Activated CD4-positive, alpha-beta T cell treated with anti-CD3 and anti-CD28 coated beads, Interleukin-2, amount 50 U/mL, for 48 hours (primary cell): ENCODE data around the gene PIH1D1.

Source experiments
- DNase-seq, 2 experiments: peaks; one replicate each; pipeline ENCODE4 v3.0.0-alpha.2; 2020

Gene PIH1D1

GRCh38 chr19:49451430-49452181, at the start of gene PIH1D1:
Gene PIH1D1 (minus strand): TSS chr19:49451814. CDS start chr19:49451574, 240 bp downstream.
- DNase-seq, result peak; percentile 95 to 97

DNA sequence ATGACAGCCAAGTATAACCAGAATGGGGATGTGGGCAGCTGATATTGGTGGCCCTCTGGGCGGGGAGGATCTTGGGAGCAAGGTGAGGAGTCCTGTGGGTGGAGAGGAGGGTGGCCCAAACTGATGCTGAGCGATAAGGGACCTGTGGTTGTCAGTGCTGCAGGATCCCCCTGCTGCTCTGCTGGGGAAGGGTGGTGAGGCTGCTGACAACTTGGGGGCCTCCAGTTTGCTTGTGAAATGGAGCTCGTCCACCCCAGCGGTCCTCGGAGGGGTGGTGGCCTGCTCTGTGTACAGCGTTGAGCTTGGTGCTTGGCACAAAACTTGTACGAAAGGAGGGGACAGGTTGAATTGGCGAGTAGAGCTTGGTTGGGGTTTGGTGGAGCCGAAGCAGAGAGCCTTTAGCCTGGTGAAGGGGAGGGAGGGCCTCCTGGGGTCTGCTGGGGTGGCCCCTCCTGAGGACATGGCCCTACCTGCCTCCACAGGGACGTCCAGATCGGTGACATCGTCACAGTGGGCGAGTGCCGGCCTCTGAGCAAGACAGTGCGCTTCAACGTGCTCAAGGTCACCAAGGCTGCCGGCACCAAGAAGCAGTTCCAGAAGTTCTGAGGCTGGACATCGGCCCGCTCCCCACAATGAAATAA, 47.5 kb upstream of the PIH1D1 start:
- peak; percentile 44 to 57 for DNase-seq

DNA sequence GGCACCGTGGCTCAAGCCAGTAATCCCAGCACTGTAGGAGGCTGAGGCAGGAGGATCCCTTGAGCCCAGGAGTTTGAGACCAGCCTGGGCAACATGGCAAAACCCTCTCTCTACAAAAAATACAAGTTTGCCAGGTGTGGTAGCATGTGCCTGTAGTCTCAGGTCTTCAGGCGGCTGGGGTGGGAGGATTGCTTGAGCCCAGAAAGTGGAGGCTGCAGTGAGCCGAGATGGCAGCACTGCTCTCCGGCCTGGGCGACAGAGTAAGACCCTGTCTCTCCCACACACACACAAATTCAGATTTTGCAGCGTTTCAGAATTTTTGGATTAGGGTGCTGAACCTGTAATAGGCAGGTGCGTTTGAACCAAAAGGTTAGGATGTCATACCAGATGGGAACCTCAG, 46.9 kb upstream of the PIH1D1 start:
- no peak for DNase-seq

- peak in 1 of 2 experiments; percentile 35 for DNase-seq
Observed at GRCh38 chr19:49497789-49498103, 46.1 kb upstream of the PIH1D1 start.

DNA sequence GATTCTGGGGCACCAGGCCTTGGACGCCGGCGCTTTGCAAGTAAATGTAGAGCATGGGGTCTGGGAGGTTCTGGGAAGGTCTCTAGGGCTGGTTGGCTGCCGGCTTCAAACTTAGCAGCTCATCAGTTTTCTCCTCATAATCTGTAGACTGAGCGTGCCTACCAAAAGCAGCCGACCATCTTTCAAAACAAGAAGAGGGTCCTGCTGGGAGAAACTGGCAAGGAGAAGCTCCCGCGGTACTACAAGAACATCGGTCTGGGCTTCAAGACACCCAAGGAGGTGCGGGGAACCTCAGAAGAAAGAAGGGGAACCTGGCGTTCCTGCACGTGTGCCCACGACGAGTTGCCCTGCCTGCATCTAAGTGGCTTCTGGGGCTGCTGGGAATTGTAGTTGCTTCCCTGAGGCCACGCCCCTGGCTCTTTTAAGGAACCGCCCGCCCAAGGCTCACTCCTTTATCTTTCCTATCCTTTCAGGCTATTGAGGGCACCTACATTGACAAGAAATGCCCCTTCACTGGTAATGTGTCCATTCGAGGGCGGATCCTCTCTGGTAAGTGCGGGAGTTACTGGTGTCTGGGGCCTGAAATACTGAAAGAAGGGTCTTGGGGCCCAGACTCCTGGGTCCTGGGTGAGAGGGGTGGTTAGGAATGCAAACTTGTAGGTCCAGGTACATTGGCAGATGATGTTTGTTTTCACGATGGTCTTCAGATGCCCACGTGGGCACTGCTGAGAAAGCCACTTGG, 45.6 kb upstream of the PIH1D1 start:
- peak; percentile 76 to 81 for DNase-seq

DNA sequence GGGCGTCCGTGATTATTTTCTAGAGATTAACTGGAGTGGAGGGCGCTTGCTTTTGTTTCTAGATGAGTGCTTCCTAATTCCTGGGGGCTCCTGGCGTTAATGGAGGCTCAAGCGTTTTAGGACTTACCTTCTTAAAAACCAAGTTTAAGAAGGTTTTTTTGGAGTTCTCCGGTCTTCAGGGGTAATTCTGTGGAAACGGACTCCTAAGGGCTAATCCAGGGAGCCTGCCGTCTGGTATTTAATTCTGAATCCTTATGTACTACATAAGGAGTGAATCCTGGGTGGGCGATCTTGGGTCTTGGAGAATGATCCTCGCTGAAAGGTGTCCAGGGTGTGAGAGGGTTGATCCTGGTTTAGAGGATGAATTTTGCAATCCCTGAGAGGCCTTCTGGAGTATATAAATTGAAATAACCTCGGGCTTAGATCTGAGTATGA, 45.0 kb upstream of the PIH1D1 start:
- no peak for DNase-seq

DNA sequence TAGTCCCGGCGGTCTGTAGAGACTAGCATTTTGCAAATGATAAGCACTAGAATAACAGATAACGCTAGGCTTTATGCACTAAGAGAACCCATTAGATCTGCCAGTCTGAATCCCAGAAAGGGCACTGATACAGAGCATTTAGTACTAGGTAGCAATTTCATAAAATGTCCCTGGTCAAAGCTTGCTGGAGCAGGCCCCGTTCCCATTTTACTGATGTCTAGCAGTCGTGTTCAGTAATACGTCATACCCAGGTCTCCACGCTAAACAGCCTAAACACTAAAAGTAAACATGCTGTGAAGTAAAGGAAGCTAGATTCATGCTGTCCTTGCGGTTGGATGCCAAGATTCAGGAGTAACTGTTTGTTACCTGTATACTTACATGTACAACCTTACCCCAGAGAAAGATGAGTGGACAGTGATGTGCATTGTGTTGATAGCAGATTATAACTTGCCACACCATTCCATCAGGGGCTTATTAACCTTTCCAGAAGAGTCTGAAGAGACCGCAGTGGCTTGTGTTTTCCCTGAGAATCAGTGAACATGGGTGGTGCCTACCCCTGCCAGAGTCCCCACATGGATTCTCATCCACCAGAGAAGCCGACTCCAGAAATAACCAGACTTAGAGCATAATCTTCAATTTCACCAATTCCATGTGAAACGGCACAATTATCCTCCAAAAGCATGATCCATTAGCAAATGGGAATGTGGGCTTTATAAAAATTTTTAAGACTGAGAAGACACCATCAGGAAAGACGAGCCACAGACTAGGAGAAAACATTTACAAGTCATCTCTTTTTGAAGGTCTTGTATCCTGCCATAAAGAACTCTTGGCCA, 41.2 kb upstream of the PIH1D1 start:
- peak; percentile 49 to 55 for DNase-seq

- DNase-seq, result peak in 1 of 2 experiments; percentile 28
Observed at GRCh38 chr19:49491804-49492572, 40.4 kb upstream of the PIH1D1 start.

- DNase-seq, result no peak
Observed at GRCh38 chr19:49491030-49491803, 39.6 kb upstream of the PIH1D1 start.

- DNase-seq, result peak; percentile 34 to 40
Observed at GRCh38 chr19:49490287-49491029, 38.8 kb upstream of the PIH1D1 start.

GRCh38 chr19:49489601-49490167, 38.1 kb upstream of the PIH1D1 start:
- DNase-seq, result peak; percentile 53 to 67

- DNase-seq, result peak in 1 of 2 experiments; percentile 43
Observed at GRCh38 chr19:49488863-49489537, 37.4 kb upstream of the PIH1D1 start.

DNA sequence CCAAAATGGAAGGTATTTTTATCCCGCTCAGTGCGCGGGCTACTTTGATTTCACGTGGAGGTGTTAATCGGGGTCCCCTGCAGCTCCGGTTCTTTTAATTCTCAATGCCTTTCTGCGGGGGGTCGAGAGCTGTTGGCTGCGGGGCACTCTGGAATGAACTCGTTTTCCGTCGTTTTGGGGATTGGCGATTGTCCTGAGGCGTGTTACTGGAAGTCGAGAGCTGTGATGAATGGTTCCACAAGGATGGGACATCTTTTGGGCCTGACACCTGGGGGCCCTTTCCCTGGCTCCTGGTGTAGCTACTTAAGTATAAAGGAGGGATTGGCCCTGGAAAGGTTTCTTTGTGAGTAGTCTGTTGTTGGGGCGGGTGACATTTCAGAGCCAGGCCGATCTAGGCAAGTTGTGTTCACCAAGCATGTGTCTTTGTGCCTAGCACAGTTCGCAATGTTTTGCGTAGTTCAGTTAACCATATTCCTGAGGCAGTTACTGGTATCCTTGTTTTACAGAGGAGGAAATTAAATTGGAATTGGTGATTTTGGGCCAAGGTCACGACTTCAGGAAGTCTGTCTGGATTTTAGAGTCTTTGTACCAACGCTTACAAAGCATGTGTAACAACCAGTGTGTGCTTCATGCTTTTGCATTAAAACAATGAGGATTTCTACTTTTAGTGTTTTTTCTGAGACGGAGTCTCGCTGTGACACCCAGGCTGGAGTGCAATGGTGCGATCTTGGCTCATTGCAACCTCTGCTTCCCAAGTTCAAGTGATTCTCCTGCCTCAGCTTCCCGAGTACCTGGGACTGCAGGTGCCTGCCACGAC, 36.6 kb upstream of the PIH1D1 start:
- no peak for DNase-seq

DNA sequence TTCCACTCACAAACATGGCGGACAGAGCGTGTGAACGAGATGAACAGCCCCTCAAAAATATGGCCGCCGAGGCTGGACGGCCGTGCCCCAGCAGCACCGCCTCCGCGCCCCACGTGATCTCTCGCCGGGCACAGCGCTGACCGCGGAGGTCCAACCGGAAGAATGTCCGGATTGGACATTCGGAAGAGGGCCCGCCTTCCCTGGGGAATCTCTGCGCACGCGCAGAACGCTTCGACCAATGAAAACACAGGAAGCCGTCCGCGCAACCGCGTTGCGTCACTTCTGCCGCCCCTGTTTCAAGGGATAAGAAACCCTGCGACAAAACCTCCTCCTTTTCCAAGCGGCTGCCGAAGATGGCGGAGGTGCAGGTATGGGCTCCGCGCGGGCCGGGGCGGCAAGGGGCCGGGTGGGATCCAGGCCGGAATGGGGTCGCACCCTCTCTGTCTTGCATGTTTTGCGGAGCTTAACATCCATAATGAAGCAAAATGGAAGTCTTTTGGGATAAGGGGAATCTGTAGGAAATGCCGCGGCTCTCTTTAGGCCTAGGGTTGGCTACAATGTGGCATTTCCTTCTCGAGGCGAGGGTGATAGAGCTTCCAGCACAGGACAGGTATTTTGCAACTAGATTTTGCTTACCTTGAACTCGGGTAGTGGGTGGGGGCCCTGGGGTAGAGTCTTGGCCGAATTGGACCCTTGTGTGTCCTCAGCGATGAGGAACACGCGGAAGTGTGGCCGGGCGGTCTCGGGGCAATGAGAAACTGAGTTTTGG, 35.8 kb upstream of the PIH1D1 start, which contains the start of gene RPL13A:
Gene RPL13A (plus strand): TSS at position 332 of the 769 bp plus-strand sequence. CDS start 22 bp downstream, at position 354.
- peak; percentile 100 for DNase-seq

DNA sequence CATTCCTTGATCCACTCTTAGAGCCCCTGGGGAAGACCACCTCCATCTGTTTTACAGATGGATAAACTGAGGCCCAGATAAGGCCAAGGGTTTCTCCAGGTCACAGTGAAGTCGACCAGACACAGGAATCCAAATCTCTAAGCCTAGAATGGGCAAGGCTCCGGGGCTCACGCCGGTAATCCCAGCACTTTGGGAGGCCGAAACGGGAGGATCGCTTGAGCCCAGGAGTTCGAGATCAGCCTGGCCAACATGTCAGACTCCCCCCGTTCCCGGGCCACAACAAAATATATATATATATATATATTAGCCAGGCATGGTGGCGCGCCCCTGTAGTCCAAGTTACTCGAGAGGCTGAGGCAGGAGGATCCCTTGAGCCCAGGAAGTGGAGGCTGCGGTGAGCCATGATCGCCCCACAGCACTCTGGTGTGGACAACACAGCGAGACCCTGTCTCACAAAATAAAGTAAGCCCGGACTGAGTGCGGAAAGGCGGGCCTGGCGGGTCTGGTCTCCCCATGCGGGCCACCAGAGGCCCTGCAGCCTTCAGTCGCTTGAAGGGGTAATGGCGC, 35.2 kb upstream of the PIH1D1 start:
- DNase-seq, result no peak

GRCh38 chr19:49486232-49486631, 34.6 kb upstream of the PIH1D1 start:
- DNase-seq, result no peak

- no peak for DNase-seq
Observed at GRCh38 chr19:49481020-49481683, 29.5 kb upstream of the PIH1D1 start.
